OCI-LY3 (cell line): Measurements from ENCODE around the gene GRID2.

Experiments used
- H2AFZ ChIP-seq: fragments of 200-600, 300-600 bp; shearing (Covaris generic); 2 replicates; pipeline ENCODE4 v1.6.0; 2014; ENCODE audit warnings: antibody characterized with exemption, low read depth, low read length
- H3K27ac ChIP-seq: fragments of 200-600, 300-600 bp; sonication (generic); 2 replicates; pipeline ENCODE4 v1.5.1; 2014; ENCODE audit warnings: mild to moderate bottlenecking, low read length, moderate library complexity, mixed read lengths
- H3K27me3 ChIP-seq: fragments of 200-600, 300-600 bp; sonication (generic); 2 replicates; pipeline ENCODE4 v1.6.1; 2014; ENCODE audit warnings: low read depth, low read length, mixed read lengths
- H3K36me3 ChIP-seq: fragments of 200-600, 300-600 bp; sonication (generic); replicated peaks from 2 replicates; pipeline ENCODE3; 2014; ENCODE audit warnings: low read depth, low read length, mixed read lengths
- H3K4me1 ChIP-seq: fragments of 300-600, 200-600 bp; sonication (generic); 2 replicates; pipeline ENCODE4 v1.6.1; 2014; ENCODE audit warnings: low read length, mixed read lengths
- H3K4me2 ChIP-seq: fragments of 200-600, 300-600 bp; sonication (generic); 2 replicates; pipeline ENCODE4 v1.6.1; 2014; ENCODE audit warnings: low read length, mixed read lengths
- H3K4me3 ChIP-seq: fragments of 300-600, 200-600 bp; sonication (generic); 2 replicates; pipeline ENCODE4 v1.5.1; 2014; ENCODE audit warnings: antibody characterized with exemption, mild to moderate bottlenecking, low read length, moderate library complexity
- H3K79me2 ChIP-seq: fragments of 300-600, 200-600 bp; shearing (Covaris generic); 2 replicates; pipeline ENCODE4 v1.6.1; 2014; ENCODE audit warnings: mild to moderate bottlenecking, low read length, mixed read lengths
- H3K9ac ChIP-seq: fragments of 300-600, 200-600 bp; shearing (Covaris generic); 2 replicates; pipeline ENCODE4 v1.6.0; 2014; ENCODE audit warnings: mild to moderate bottlenecking, low read length, moderate library complexity
- H3K9me3 ChIP-seq: fragments of 200-600, 300-600 bp; shearing (Covaris generic); 2 replicates; pipeline ENCODE4 v1.6.1; 2014; ENCODE audit warnings: low read length, mixed read lengths; ENCODE audit not compliant: insufficient read depth
- H4K20me1 ChIP-seq: fragments of 200-600, 300-600 bp; sonication (generic); 2 replicates; pipeline ENCODE4 v1.6.1; 2016; ENCODE audit warnings: low read length, mixed read lengths; ENCODE audit not compliant: insufficient read depth
- EZH2phosphoT487 ChIP-seq: fragments of 200-600 bp; shearing (Covaris generic); IDR thresholded peaks from 2 replicates; pipeline ENCODE4 v1.6.1; 2018; ENCODE audit warnings: antibody characterized with exemption, mixed run types, low read depth
- TF ChIP-seq, protein P1 (sequence below): fragments of 200-600, 300-600 bp; sonication (generic); IDR thresholded peaks from 2 replicates; pipeline ENCODE4 v1.5.1; 2014; ENCODE audit warnings: antibody characterized with exemption, low read length, low read depth

GRID2 gene

DNA sequence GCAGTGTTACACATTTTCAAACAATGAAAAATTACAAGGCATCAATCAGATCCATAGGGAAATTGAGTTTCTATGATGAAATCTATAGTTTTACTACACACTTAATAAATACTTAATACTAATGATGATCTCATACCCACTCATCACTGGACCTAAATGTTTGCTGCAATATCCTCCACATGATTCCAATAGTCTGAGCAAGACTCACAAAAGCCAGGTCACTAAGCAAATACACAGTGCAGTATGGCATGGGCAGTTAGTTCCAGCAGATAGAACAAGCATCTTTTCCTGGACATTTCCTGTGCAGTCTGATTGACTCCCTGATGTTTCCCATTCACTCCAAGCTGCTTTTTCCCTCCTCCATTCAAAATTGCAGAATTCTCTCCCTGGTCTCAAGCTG is 1415.8 kb downstream of the GRID2 start:
- Histone ChIP-seq H3K9ac (no peak overlapping the region), H4K20me1 (no peaks in the 10 kb centered on the region), H3K9me3 (no peaks in the 10 kb centered on the region), H3K4me2 (no peak overlapping the region), H3K27me3 (no peaks in the 10 kb centered on the region), H3K79me2 (no peaks in the 10 kb centered on the region), H3K4me3 (no peak overlapping the region), H3K4me1 (no peaks in the 10 kb centered on the region), H3K36me3 (no peaks in the 10 kb centered on the region), H2AFZ (no peak overlapping the region), H3K27ac (no peak overlapping the region)
- TF ChIP-seq, protein P1, sequence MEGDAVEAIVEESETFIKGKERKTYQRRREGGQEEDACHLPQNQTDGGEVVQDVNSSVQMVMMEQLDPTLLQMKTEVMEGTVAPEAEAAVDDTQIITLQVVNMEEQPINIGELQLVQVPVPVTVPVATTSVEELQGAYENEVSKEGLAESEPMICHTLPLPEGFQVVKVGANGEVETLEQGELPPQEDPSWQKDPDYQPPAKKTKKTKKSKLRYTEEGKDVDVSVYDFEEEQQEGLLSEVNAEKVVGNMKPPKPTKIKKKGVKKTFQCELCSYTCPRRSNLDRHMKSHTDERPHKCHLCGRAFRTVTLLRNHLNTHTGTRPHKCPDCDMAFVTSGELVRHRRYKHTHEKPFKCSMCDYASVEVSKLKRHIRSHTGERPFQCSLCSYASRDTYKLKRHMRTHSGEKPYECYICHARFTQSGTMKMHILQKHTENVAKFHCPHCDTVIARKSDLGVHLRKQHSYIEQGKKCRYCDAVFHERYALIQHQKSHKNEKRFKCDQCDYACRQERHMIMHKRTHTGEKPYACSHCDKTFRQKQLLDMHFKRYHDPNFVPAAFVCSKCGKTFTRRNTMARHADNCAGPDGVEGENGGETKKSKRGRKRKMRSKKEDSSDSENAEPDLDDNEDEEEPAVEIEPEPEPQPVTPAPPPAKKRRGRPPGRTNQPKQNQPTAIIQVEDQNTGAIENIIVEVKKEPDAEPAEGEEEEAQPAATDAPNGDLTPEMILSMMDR, result no peak
- TF ChIP-seq EZH2phosphoT487, result no peak

DNA sequence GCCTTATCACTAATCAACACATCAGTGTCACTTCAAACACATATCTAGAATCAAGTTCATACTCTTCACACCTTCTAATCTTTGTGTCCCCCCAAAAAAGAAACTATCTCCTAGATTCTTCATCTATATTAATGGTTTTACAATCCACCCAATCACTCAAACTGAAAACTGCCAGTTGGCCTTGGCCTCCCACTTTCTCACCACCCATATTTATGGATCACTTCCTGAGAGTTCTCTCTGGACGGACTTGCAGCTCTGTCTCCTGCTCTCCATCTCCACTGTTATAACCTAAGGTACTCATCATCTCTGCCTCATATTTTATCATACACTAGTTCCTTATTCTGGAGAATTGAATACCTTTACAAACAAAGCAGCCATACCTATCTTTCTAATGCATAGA is 1418.7 kb downstream of the GRID2 start:
- no peaks in the 10 kb centered on the region for H4K20me1 ChIP-seq
- H3K9ac ChIP-seq, result no peak overlapping the region
- TF ChIP-seq, protein P1, result no peak
- no peak for TF ChIP-seq EZH2phosphoT487
- H3K79me2 ChIP-seq, result no peaks in the 10 kb centered on the region
- no peaks in the 10 kb centered on the region for H3K27me3 ChIP-seq
- H3K4me1 ChIP-seq, result no peaks in the 10 kb centered on the region
- H3K9me3 ChIP-seq, result no peaks in the 10 kb centered on the region
- no peak overlapping the region for H3K4me2 ChIP-seq
- H2AFZ ChIP-seq, result no peak overlapping the region
- H3K36me3 ChIP-seq, result no peaks in the 10 kb centered on the region
- no peak overlapping the region for H3K4me3 ChIP-seq
- H3K27ac ChIP-seq, result no peak overlapping the region

DNA sequence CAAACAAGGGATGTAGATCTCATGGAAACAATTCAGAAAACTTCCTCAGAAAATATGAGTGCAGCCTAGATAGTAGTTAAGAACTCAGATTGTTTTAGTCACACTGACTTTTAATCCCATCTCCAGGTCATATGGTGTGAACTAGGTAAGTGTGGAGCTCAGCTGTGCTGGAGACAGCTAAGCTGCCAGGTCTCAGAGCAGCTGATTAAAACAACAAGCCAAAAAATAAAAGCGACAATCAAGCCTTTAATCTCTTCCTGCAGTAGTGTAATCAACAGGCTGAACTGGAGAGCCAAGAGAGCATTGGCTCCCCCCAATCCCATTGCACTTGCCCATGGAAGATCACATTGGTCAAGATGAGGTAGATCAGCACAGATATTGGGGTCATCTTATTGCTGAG is 1426.5 kb downstream of the GRID2 start:
- TF ChIP-seq, protein P1, result no peak
- TF ChIP-seq EZH2phosphoT487, result no peak
- H3K9me3 ChIP-seq, result no peaks in the 10 kb centered on the region
- H4K20me1 ChIP-seq, result no peaks in the 10 kb centered on the region

DNA sequence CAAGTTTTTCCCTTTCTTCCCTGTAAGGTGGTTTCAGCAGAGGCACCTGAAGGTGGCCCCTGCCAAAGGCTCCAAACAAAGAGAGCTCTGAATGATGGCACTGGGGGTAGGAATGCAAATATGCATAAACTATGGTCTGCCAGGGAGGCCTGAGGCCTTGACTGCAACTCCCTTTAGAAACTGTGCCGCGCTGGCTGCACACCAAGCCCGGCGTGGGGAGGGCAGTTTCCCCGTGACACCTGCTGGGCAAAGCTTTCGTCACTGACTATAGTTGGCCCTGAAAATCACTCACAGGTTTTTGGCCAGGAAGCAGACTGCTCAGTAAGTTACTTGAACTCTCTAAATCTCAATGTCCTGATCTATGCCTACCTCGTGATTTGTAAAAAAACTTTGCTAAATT is 1427.0 kb downstream of the GRID2 start:
- H3K9ac ChIP-seq, result no peak overlapping the region
- no peaks in the 10 kb centered on the region for H3K27me3 ChIP-seq
- peak overlapping the region; percentile 21; the same call in 1 of the 2 replicates for H2AFZ ChIP-seq
- no peaks in the 10 kb centered on the region for H3K4me1 ChIP-seq
- no peak overlapping the region for H3K4me2 ChIP-seq
- H3K79me2 ChIP-seq, result no peaks in the 10 kb centered on the region
- no peak overlapping the region for H3K27ac ChIP-seq
- H3K4me3 ChIP-seq, result no peak overlapping the region
- no peaks in the 10 kb centered on the region for H4K20me1 ChIP-seq
- H3K9me3 ChIP-seq, result no peaks in the 10 kb centered on the region
- H3K36me3 ChIP-seq, result no peaks in the 10 kb centered on the region
- TF ChIP-seq, protein P1, result no peak
- no peak for TF ChIP-seq EZH2phosphoT487

More for the DNA sequence above, 1426.5 kb downstream of the GRID2 start:
- H3K4me1 ChIP-seq, result no peaks in the 10 kb centered on the region
- H3K4me3 ChIP-seq, result no peak overlapping the region
- H3K27ac ChIP-seq, result no peak overlapping the region
- H3K9ac ChIP-seq, result no peak overlapping the region
- H2AFZ ChIP-seq, result 0 out of 2 replicates have a peak overlapping the region, but pooled peaks have one; percentile 22
- no peaks in the 10 kb centered on the region for H3K79me2 ChIP-seq
- H3K4me2 ChIP-seq, result no peak overlapping the region
- no peaks in the 10 kb centered on the region for H3K27me3 ChIP-seq
- no peaks in the 10 kb centered on the region for H3K36me3 ChIP-seq
